ENCODE measurements around the gene TXNIP.

- TF ChIP-seq CTCF (IDR thresholded peaks at IDR 0.05) (no peak), ZFX (IDR thresholded peaks at IDR 0.05; ENCODE audit: borderline replicate concordance) (no peak)
These were observed 24.7 kb upstream of the TXNIP start for GRCh38 chr1:146021050-146021445.

Data from 22Rv1 (cell line).